ENCODE data around the gene INMT.

- TF ChIP-seq CTCF (IDR thresholded peaks at IDR 0.05; ENCODE audit: low read depth, low read length, missing input control) (no peak), GABPA (IDR thresholded peaks at IDR 0.05 in 1 of 2, conservative IDR thresholded peaks at IDR 0.05 in 1 of 2) (no peak), JUND (IDR thresholded peaks at IDR 0.05) (no peak), RXRA (IDR thresholded peaks at IDR 0.05) (no peak), TAF1 (conservative IDR thresholded peaks at IDR 0.05) (no peak), YY1 (IDR thresholded peaks at IDR 0.05) (no peak), SP1 (IDR thresholded peaks at IDR 0.05) (no peak), EGR1 (IDR thresholded peaks at IDR 0.05; ENCODE audit: low read depth in 2 of 2) (no peak), RAD21 (IDR thresholded peaks at IDR 0.05) (no peak), HNF4G (IDR thresholded peaks at IDR 0.05) (no peak)
- TF ChIP-seq, protein P1, sequence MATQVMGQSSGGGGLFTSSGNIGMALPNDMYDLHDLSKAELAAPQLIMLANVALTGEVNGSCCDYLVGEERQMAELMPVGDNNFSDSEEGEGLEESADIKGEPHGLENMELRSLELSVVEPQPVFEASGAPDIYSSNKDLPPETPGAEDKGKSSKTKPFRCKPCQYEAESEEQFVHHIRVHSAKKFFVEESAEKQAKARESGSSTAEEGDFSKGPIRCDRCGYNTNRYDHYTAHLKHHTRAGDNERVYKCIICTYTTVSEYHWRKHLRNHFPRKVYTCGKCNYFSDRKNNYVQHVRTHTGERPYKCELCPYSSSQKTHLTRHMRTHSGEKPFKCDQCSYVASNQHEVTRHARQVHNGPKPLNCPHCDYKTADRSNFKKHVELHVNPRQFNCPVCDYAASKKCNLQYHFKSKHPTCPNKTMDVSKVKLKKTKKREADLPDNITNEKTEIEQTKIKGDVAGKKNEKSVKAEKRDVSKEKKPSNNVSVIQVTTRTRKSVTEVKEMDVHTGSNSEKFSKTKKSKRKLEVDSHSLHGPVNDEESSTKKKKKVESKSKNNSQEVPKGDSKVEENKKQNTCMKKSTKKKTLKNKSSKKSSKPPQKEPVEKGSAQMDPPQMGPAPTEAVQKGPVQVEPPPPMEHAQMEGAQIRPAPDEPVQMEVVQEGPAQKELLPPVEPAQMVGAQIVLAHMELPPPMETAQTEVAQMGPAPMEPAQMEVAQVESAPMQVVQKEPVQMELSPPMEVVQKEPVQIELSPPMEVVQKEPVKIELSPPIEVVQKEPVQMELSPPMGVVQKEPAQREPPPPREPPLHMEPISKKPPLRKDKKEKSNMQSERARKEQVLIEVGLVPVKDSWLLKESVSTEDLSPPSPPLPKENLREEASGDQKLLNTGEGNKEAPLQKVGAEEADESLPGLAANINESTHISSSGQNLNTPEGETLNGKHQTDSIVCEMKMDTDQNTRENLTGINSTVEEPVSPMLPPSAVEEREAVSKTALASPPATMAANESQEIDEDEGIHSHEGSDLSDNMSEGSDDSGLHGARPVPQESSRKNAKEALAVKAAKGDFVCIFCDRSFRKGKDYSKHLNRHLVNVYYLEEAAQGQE (IDR thresholded peaks at IDR 0.05), result no peak
- TF ChIP-seq, protein P2, sequence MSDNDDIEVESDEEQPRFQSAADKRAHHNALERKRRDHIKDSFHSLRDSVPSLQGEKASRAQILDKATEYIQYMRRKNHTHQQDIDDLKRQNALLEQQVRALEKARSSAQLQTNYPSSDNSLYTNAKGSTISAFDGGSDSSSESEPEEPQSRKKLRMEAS (IDR thresholded peaks at IDR 0.05), result no peak
- TF ChIP-seq, protein P3, sequence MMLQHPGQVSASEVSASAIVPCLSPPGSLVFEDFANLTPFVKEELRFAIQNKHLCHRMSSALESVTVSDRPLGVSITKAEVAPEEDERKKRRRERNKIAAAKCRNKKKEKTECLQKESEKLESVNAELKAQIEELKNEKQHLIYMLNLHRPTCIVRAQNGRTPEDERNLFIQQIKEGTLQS (IDR thresholded peaks at IDR 0.05), result no peak
Observed at GRCh38 chr7:30772984-30773383, 21.0 kb downstream of the INMT start.
